K562 (cell line): ENCODE data around the gene ARHGAP42. TPM values are rescaled to one million over a fixed set of nuclear protein-coding genes. Genes with fewer than 3 reads are reported as not detected.
A peak's percentile ranks its signal among the peaks of the same experiment; 100 is the strongest.

Experiments used
- ATAC-seq: fragments of 200-7000 bp; cut with Tn5 transposase; 3 replicates; pipeline ENCODE4 v1.9.1; 2020; ENCODE audit warnings: moderate library complexity
- BruUV-seq: library from RNA; stranded (reverse); fragments of 400-500 nt; replicated peaks from 2 replicates; lab custom pipeline; 2021; lab: Mats Ljungman, UMichigan
- CTCF ChIA-PET: fragments of 300-600 bp; formaldehyde crosslinking; extraction: SDS; loops from one replicate; lab custom pipeline; 2021; ENCODE audit warnings: low intra/inter-chr PET ratio; lab: Yijun Ruan, JAX
- POLR2A ChIA-PET: fragments of 300-600, 350-650 bp; sonication (Branson Sonifier 250); formaldehyde crosslinking; extraction: SDS; loops from one replicate; lab custom pipeline; 2021; ENCODE audit warnings: antibody characterized with exemption, inconsistent platforms; lab: Yijun Ruan, JAX
- DNase-seq, 4 experiments: peaks; one replicate each; pipeline versions ENCODE4 v3.0.0 to v3.0.0-alpha.2; 2011 to 2018; ENCODE audit warnings: low spot score in 3 of 4, mixed read lengths in 3 of 4; ENCODE audit errors: extremely low read depth in 1 of 4
- FAIRE-seq: peaks from 2 replicates; lab custom pipeline; 2011; peaks lifted over from hg19 to GRCh38; lab: Jason Lieb, UNC
- H2AFZ ChIP-seq: 2 replicates; pipeline ENCODE4 v1.6.0; 2011; ENCODE audit warnings: low read depth, low read length, control low read depth, inconsistent platforms
- H3K27ac ChIP-seq: fragments of 200-600 bp; 3 replicates; pipeline ENCODE4 v1.8.0; 2011; ENCODE audit warnings: low read depth, mild to moderate bottlenecking, control low read depth, inconsistent platforms, low read length, moderate library complexity, mixed read lengths; ENCODE audit errors: extremely low read depth
- H3K27me3 ChIP-seq, 2 experiments: fragments of 300-600 bp in 1 of 2; 2 replicates in 1 of 2; 3 replicates in 1 of 2; pipeline versions ENCODE4 v1.6.0 to v1.8.0; 2011; ENCODE audit warnings: inconsistent platforms in 2 of 2, low read length in 2 of 2, mild to moderate bottlenecking in 1 of 2, mixed read lengths in 1 of 2, moderate library complexity in 1 of 2; ENCODE audit not compliant: control insufficient read depth in 2 of 2, insufficient read depth in 2 of 2
- H3K36me3 ChIP-seq: fragments of 300-600 bp; 3 replicates; pipeline ENCODE4 v1.8.0; 2011; ENCODE audit warnings: mild to moderate bottlenecking, low read length, inconsistent platforms; ENCODE audit not compliant: control insufficient read depth, insufficient read depth
- H3K4me1 ChIP-seq, 2 experiments: fragments of 200-600 bp in 1 of 2; replicated peaks in 1 of 2; 2 replicates in 1 of 2; 3 replicates in 1 of 2; pipeline versions ENCODE4 v1.5.1 to v1.8.0; 2011; ENCODE audit warnings: inconsistent platforms in 2 of 2, low read length in 2 of 2, mild to moderate bottlenecking in 1 of 2, mixed read lengths in 1 of 2, moderate library complexity in 1 of 2; ENCODE audit not compliant: control insufficient read depth in 2 of 2, insufficient read depth in 2 of 2
- H3K4me2 ChIP-seq: 2 replicates; pipeline ENCODE4 v1.6.1; 2011; ENCODE audit warnings: low read length, control low read depth, inconsistent platforms, mixed read lengths; ENCODE audit not compliant: insufficient read depth
- H3K4me3 ChIP-seq: fragments of 200-600 bp; sonication (generic), shearing (Covaris generic); 2 replicates; pipeline ENCODE4 v1.5.1; 2016; ENCODE audit warnings: control low read depth, inconsistent platforms
- H3K79me2 ChIP-seq: fragments of 200-600 bp; 3 replicates; pipeline ENCODE4 v1.8.0; 2011; ENCODE audit warnings: low read length, inconsistent platforms; ENCODE audit not compliant: control insufficient read depth, insufficient read depth
- H3K9ac ChIP-seq, 2 experiments: 2 replicates each; pipeline versions ENCODE4 v1.6.0 to v1.6.1; 2011; ENCODE audit warnings: low read depth in 2 of 2, low read length in 2 of 2, control low read depth in 1 of 2, inconsistent platforms in 1 of 2, mild to moderate bottlenecking in 1 of 2, mixed read lengths in 1 of 2; ENCODE audit not compliant: insufficient read depth in 1 of 2
- H3K9me1 ChIP-seq: one replicate; pipeline ENCODE4 v1.6.0; 2011; ENCODE audit warnings: inconsistent platforms, mild to moderate bottlenecking, low read length, moderate library complexity; ENCODE audit not compliant: control insufficient read depth, insufficient read depth
- H3K9me3 ChIP-seq: replicated peaks from 2 replicates; pipeline ENCODE4 v1.5.1; 2011; ENCODE audit warnings: low read depth, low read length, inconsistent platforms; ENCODE audit not compliant: control insufficient read depth, insufficient read depth
- H4K20me1 ChIP-seq: replicated peaks from 2 replicates; pipeline ENCODE4 v1.6.1; 2011; ENCODE audit warnings: low read length, inconsistent platforms, mixed read lengths; ENCODE audit not compliant: control insufficient read depth, insufficient read depth
- BRF1 ChIP-seq: IDR thresholded peaks from 3 replicates; pipeline ENCODE4 v1.6.1; 2011; ENCODE audit warnings: borderline replicate concordance, mild to moderate bottlenecking; ENCODE audit not compliant: insufficient read length; ENCODE audit errors: extremely low read depth
- BRF2 ChIP-seq: IDR thresholded peaks from 3 replicates; pipeline ENCODE4 v1.6.1; 2011; ENCODE audit warnings: borderline replicate concordance, mild to moderate bottlenecking; ENCODE audit not compliant: insufficient read length, insufficient read depth
- CTCF ChIP-seq, 3 experiments: IDR thresholded peaks in 2 of 3; conservative IDR thresholded peaks in 1 of 3; 2 replicates each; pipeline ENCODE4 v1.5.1; 2011 to 2012; ENCODE audit warnings: low read length in 3 of 3, mild to moderate bottlenecking in 3 of 3, control low read depth in 2 of 3, improper control_type of control experiment in 1 of 3, inconsistent platforms in 1 of 3, low read depth in 1 of 3, mixed read lengths in 1 of 3, moderate library complexity in 1 of 3; ENCODE audit not compliant: insufficient read depth in 2 of 3
- ELF2 ChIP-seq: fragments of 250-450 bp; sonication (Bioruptor Pico); IDR thresholded peaks from 2 replicates; pipeline ENCODE4 v1.5.0; 2021; ENCODE audit warnings: mild to moderate bottlenecking
- MEF2D ChIP-seq: conservative IDR thresholded peaks from 2 replicates; pipeline ENCODE4 v1.6.1; 2016; ENCODE audit warnings: low read depth, missing genetic modification characterization, missing compliant biosample characterization
- RAD21 ChIP-seq, 2 experiments: fragments of 250-450 bp in 1 of 2; fragments of 450-650 bp in 1 of 2; sonication (Bioruptor Pico) in 1 of 2; formaldehyde crosslinking in 1 of 2; IDR thresholded peaks in 1 of 2; conservative IDR thresholded peaks in 1 of 2; 2 replicates each; pipeline versions ENCODE4 v1.4.0 to v1.8.0; 2020 to 2022; ENCODE audit warnings: mild to moderate bottlenecking in 2 of 2, moderate library complexity in 1 of 2
- REST ChIP-seq, 2 experiments: fragments of 450-650 bp; formaldehyde crosslinking in 1 of 2; IDR thresholded peaks; 2 replicates each; pipeline versions ENCODE4 v1.4.0 to v1.6.1; 2014 to 2020; ENCODE audit warnings: mild to moderate bottlenecking in 2 of 2, borderline replicate concordance in 1 of 2, low read depth in 1 of 2
- SMARCA4 ChIP-seq: fragments of 450-650 bp; IDR thresholded peaks from 2 replicates; pipeline ENCODE4 v1.6.1; 2016
- ZNF75A ChIP-seq: fragments of 450-650 bp; formaldehyde crosslinking; IDR thresholded peaks from 2 replicates; pipeline ENCODE4 v1.4.0; 2020; ENCODE audit warnings: mild to moderate bottlenecking
- WGBS: fragments of 100-300 bp; shearing (Covaris generic); methylation state at CpG from one replicate; pipeline ENCODE4 v1.1.6; 2016; ENCODE audit warnings: low coverage, mixed read lengths; ENCODE audit not compliant: insufficient coverage; ENCODE audit errors: missing lambda C conversion rate; 5-methylcytosine and 5-hydroxymethylcytosine counted together
- in situ Hi-C: fragments of 300-500 bp; cut with MboI; formaldehyde crosslinking; loops from 4 replicates; pipeline ENCODE4 v1.15.0; 2018; ENCODE audit warnings: inconsistent platforms, mixed read lengths
- intact Hi-C: fragments of 100-400 bp; cut with micrococcal nuclease; formaldehyde crosslinking; loops from 2 replicates; pipeline ENCODE4 v1.14.2; 2022
- polyA plus RNA-seq, 8 experiments: library from polyadenylated mRNA; depleted of rRNA in 4 of 8; stranded (reverse) in 5 of 8; unstranded in 3 of 8; fragments of >200 nt; fragmentation: Nextera tagmentation in 2 of 8; fragmentation: Illumina TruSeq in 1 of 8; extraction: Ambion mirVana in 2 of 8; extraction: Trizol in 1 of 8; gene quantifications; 2 replicates each; pipeline versions ENCODE4 v1.2.1 to v1.2.3, GENCODE V29; 2011 to 2014; ENCODE audit warnings: inconsistent platforms in 1 of 8, missing spikeins in 1 of 8
- total RNA-seq, 7 experiments: library from RNA; depleted of rRNA in 6 of 7; stranded (reverse); fragments of >200 nt in 6 of 7; fragmentation: Illumina TruSeq in 2 of 7; extraction: Trizol in 2 of 7; gene quantifications; 2 replicates each; pipeline versions ENCODE4 v1.2.1 to v1.2.3, GENCODE V29; 2011 to 2021; ENCODE audit warnings: low replicate concordance in 1 of 7

Gene ARHGAP42
- total and polyA plus RNA-seq, 9 of the 15 experiments (the other 6 are each of a cell fraction or from before 2014, with no cell fraction given) = 0.95 to 6.1 (median 2.4) TPM

- WGBS = 6% methylated on average over 1 of the region's 1 CpG
Observed at GRCh38 chr11:100827934-100828661, 141.0 kb downstream of the ARHGAP42 start.

More at GRCh38 chr11:100827934-100828661, 141.0 kb downstream of the ARHGAP42 start:
- Histone ChIP-seq H3K4me2 (no peak overlapping the region), H3K79me2 (no peaks in the 10 kb centered on the region), H3K4me3 (no peak overlapping the region), H3K27ac (no peak overlapping the region)
- BruUV-seq = no TSS peak
- peak in 2 of 4 experiments; percentile 9 to 30 for DNase-seq
- FAIRE-seq = peak; percentile 49
- TF ChIP-seq ZNF75A (CRISPR knock-in tag) (no peak), REST (IDR thresholded peaks at IDR 0.05; ENCODE audit: borderline replicate concordance) (peak; percentile 10; the same call in 1 of the 2 replicates), REST (CRISPR knock-in tag; IDR thresholded peaks at IDR 0.05; ENCODE audit: low read depth) (no peak), CTCF (IDR thresholded peaks at IDR 0.05 in 2 of 3, conservative IDR thresholded peaks at IDR 0.05 in 1 of 3; ENCODE audit: insufficient read depth in 2 of 3, low read depth in 1 of 3, low read length in 3 of 3) (peak; percentile 25 to 37 (median 36); a peak in 4 of 6 replicates), ELF2 (CRISPR knock-in tag) (no peak), MEF2D (no peak), SMARCA4 (no peak), RAD21 (CRISPR knock-in tag; conservative IDR thresholded peaks at IDR 0.05 in 1 of 2, IDR thresholded peaks at IDR 0.05 in 1 of 2) (peak in 1 of 2 experiments; percentile 35; a peak in 2 of 4 replicates), BRF1 (no peak), BRF2 (no peak)
- TF ChIP-seq, all 486 proteins: peak for 3
- H3K9me3 ChIP-seq = no peaks in the 10 kb centered on the region
- CTCF ChIA-PET = no interaction called here
- intact Hi-C loops (no loop called here), in situ Hi-C loops (no loop called here)
- peak; percentile 74 for ATAC-seq
- H4K20me1 ChIP-seq = no peaks in the 10 kb centered on the region
- no peaks in the 10 kb centered on the region for H3K27me3 ChIP-seq
- H3K9ac ChIP-seq = no peak overlapping the region
- POLR2A ChIA-PET = interaction anchor here (0.6 kb wide), 1 partner anchor 18 kb away, joined by 3 read pairs; no protein-coding TSS in a partner anchor
- H3K36me3 ChIP-seq = no peaks in the 10 kb centered on the region
- no peaks in the 10 kb centered on the region for H3K9me1 ChIP-seq
- H3K4me1 ChIP-seq = no peaks in the 10 kb centered on the region; a peak in 1 of 5 replicates
- no peak overlapping the region for H2AFZ ChIP-seq
